HG02884 (cell line): ENCODE results near the gene RPTOR.

Experiments used
- ATAC-seq: cut with Tn5 transposase; IDR thresholded peaks from one replicate; pipeline ENCODE4 v1.9.1; 2021; ENCODE audit warnings: mild to moderate bottlenecking, moderate library complexity; ENCODE audit not compliant: unreplicated experiment

RPTOR gene

DNA sequence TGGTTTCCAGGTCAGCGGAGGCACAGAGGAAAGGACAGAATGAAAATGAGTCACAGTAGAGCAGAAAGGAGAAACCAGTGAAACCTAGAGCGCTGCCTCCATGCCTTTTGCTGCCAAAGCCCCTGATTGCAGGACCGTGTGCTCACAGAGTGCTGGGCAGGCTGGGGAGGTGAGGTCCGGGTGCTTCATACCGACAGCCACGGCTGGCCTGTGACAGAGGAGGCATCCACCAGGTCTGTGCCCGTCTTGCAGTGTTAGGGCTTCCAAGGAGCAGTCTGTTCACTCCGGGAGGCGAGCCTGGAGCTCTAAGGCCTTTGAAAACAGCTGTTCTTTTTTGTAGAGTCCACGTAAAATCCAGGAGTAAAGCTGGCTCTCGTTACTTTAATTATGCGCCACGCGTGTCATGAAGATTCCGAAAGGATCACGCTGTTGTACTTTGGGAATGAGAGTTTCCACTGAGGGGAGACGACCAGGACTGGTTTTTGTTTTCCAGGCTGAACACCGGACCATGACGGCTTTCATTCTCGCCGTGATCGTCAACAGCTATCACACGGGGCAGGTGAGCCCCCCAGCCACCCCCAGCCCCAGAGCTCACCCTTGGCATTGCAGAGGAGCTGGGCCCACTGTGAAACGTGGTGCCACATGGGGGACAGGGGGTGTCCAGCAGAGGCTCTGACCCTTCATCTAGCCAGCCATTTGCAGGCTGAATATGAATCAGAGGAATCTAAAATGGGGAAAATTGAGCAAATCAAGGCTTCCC lies 338.5 kb downstream of the RPTOR start:
- no peak for ATAC-seq

DNA sequence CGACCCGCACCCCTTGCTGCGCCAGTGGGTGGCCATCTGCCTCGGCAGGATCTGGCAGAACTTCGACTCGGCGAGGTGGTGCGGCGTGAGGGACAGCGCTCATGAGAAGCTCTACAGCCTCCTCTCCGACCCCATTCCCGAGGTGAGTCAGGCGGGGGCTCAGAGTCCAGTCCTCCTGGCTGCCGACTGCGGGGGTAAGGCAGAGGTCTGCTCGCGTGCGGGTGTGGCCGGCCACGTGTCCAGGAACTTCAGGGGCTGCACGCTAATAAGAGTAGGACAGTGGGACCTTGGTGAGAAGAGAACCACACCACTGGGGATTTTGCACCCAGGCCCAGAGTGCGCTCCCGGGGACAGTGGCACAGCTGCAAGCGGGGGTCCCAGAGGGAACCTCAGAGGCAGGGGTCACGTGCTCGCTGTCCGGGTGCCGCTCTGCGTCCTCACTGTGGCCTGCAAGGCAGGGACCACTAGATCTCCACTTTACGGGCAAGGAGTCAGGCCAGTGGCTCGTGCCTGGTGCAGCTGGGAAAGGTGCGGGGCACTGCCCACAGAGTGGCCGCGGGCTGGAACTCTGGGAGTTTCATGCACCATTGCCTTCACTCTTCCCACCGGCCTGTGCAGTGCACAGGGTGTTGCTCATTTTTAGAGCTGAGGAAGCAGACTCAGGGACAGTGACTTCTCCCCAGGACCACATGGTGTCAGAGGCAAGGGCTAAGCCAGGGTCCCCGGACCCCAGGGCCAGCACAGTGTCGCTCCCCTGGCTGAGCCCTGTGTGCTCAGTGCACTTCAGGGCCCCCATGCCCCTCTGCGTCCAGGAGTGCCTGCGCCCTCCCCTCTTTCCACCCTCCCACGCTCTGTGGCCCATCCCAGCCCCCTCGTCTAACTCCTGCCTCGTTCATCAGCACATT lies 339.4 kb downstream of the RPTOR start:
- no peak for ATAC-seq

DNA sequence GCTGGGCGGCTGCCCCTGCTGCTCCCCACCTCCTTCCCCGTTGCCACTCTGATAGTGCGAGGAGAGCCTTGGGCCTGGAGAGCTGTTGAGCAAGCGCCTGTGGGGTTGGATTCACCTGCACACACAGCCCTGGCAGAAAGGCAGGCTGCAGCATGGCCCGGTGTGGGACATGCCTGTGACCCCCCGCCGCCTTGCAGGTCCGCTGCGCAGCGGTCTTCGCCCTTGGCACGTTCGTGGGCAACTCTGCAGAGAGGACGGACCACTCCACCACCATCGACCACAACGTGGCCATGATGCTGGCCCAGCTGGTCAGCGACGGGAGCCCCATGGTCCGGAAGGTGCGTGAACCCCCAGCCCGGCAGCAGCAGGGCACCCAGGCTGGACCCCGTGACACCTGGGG lies 340.2 kb downstream of the RPTOR start:
- no peak for ATAC-seq

DNA sequence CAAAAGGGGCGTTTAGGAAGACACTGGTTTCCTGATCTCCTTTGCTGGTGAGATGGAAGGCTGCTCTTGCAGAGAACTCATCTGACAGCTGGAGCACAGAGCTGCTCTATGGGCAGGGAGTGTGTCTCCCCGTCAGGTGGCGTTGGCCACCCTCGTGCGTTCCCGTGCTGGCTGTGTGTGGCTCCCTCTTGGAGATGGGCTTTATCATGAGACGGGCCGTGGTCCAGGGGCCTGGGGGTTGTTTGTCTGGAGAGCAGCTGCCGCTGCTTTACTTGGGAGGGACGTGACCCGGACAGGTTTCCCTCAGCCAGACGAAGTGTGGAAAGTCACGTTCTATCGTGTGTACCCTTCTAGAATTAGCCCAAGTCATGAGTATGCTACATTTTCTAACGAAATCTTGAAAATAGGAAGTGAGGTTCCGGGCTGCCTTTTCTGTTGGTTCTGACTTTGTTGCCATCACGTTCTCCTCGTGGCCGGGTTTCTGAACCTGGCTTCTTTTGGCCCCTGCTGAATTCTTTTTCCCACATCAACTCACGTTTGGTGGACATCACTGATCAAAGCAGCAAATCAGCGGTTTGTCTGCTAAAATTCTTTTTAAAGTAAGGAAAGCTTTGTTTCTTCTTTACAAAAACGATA lies 341.4 kb downstream of the RPTOR start:
- no peak for ATAC-seq

DNA sequence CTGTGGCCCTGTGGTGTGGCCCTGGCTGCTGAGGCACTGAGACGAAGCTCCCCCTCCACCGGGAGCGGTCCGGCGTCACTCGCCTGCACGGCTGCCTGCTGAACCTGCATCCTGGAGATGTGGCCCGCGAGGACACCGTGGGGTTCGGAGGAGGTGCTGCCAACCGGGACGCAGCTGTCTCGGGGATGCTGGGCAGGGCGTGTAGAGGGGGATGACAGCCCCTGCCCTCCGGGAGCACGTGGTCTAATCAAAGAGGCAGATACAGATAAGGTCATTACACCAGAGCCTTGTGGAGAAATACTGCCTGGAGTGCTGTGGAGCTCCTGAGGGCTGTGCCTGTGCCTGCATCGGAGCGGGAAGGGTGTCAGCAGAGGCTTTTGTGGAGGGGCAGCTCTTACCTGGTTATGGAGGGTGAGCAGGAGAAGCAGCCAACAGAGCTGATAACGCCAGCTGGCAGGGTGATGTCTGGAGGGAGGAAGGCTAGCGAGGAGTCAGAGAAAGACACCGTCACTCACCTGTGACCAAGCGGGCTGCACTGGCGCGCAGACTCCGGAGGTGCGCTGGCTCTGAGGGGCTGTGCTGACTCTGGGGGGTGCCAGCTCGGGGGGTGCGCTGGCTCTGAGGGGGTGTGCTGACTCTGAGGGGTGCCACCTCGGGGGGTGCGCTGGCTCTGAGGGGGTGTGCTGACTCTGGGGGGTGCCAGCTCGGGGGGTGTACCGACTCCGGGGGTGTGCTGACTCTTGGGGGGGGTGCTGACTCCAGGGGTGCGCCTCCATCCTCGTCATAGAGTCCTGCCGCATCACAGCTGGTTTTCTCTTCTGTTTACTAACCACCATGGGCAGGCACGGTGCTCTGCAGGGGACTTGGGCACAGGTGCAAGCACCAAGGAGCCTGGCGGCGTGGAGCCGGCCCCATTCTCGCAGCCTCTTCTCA lies 342.3 kb downstream of the RPTOR start:
- ATAC-seq, result no peak

DNA sequence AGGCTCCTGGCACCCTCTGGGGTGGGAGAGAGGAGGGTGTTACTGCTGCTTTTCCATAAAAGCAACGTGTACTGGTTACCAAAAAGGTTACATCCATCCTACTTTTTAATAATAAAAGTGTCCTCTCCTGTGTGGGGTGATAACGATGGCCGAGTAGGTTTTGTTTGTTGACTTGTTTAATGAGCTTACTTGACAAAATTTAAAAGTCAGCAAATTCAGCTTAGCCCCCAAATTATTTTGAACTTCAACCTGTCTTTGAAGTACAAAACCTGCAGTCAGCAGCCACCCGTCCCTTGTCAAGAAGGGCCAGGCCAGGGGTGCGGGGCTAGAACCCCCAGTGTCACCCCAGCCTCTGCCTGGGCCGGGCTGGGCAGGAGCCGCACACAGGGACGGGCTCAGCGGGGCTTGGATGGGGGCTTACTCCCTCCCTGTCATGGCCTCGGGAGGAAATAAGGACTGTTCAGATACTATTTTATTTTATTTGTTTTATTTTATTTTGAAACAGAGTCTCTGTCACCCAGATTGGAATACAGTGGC lies 343.1 kb downstream of the RPTOR start:
- ATAC-seq, result no peak

DNA sequence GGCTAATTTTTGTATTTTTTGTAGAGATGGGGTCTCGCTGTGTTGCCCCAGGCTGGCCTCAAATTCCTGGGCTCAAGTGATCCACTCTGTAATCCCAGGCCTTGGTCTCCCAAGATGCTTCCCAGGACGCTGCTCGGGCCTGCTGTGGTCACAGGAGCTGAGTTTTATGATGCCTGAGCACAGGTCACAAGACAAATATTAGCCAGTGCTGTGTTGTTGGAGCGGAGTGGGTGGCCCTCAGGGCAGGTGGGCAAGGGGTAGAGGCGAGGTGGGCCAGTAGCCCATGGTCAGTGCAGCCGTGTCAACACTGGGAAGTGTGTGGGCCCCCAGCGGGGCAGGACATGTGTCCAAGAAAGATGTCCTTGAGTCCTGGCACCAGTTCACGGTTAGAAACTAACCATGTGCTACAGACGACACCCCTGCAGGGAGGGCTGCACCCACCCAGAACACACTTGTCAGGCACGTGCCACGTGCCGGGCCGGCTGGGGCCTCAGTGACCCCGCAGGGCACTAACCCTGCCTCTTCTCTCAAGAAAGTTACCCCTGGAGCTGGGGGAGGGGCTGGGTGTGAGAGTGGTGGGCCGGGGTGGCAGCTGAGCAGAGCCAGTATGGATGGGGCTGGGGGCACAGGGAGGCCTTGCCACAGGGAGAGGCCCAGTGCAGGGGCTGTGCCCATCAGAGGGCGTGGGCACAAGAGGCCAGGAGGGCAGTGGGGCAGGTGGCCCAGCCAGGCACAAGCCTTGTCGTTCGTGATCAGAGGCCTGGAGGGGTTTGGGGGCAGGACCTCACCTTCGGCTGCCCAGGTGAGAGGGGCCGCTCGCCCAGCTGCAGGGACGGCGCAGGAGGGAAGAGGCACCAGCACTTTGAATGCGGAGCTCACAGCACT lies 343.9 kb downstream of the RPTOR start:
- ATAC-seq, result no peak

DNA sequence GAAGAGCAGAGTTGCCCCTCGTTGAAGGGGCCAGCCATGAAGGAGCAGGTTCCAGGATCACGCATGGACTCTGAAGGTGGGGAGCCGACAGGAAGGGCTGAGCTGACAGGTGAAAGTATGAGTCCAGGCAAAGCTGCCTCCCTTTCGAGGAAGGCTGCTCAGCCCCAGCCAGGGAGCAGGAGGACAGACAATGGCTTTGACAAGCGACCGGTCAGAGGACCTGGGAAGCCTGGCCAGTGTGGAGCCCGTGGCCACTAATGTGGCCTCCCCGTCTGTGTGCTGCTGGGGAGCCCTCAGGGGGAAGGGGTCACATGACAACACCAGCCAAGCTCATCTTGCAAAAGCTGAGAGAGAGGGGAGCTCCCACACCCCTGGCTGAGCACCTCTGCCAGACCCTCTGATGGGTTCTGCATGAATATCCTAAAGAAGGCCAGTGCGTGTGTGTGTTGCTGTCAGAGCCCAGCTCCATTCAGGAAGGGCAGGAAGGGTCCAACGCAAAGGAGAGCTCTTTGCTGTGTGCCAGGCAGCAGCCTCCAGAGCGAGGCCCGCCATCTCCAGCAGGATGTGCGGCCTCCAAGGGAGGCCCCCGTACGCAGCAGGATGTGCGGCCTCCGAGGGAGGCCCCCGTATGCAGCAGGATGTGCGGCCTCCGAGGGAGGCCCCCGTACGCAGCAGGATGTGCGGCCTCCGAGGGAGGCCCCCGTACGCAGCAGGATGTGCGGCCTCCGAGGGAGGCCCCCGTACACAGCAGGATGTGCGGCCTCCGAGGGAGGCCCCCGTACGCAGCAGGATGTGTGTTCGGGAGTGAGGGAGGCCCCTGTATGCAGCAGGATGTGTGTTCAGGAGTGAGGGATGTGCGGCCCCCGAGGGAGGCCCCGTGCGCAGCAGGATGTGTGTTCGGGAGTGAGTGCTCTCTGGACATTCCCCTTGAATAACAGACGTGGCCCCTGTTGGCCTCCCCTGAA lies 344.9 kb downstream of the RPTOR start:
- no peak for ATAC-seq

DNA sequence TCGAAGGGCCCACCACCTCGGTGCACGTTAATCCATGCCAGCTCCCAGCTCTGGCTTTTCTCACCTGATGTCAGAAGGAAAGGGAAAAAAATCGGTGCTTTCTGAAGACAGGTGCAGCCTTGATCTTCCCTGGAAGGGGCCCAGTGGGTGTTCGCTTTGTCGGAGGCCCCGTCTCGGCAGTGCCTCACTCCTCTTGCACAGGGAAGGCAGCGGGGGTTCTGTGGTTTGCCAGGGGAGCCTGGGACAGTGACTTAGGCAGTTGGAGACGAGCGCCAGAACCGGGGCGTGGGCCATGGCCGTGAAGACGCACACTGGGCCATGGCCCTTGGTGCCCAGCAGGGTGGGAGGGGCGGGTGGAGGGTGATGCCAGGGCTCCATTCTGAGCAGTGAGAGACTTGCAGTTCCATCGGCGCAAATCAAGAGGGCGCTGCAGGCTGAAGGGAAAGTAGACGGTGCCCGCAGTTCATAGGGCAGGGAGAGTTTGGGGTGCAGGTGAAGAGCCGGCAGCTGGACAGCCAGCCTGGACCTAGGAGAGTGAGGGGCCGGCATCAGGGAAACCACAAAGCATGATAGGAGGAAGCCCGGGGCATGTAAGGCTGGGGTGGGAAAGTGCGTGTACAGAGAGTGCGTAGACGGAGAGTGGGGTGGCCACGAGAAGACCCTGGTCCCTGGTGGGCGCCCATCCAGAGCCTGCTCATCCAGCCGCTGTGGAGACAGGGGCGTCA lies 345.7 kb downstream of the RPTOR start:
- no peak for ATAC-seq

DNA sequence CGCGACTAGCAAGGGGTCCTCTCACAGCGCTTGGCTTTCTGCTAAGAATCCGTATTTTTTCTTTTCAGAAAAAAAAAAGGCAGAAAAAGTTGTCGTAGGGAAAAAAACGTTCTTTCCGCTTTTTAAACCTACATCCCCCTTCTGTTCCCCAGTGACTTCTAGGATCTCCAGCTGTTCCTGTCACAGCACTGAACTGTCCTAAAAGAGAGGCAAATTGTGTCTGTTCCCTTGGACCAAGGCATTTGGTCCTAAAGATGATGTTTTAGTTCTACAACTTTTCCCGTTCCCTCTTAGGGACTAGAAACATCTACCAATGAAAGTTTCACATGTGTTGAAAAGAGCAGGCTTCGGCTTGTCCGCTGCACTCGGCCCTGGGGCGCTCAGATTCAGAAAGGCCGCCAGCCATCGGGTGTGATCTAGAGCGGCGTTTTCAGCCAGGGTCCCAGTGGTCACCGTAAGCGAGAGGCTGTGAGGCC lies 346.3 kb downstream of the RPTOR start:
- no peak for ATAC-seq

DNA sequence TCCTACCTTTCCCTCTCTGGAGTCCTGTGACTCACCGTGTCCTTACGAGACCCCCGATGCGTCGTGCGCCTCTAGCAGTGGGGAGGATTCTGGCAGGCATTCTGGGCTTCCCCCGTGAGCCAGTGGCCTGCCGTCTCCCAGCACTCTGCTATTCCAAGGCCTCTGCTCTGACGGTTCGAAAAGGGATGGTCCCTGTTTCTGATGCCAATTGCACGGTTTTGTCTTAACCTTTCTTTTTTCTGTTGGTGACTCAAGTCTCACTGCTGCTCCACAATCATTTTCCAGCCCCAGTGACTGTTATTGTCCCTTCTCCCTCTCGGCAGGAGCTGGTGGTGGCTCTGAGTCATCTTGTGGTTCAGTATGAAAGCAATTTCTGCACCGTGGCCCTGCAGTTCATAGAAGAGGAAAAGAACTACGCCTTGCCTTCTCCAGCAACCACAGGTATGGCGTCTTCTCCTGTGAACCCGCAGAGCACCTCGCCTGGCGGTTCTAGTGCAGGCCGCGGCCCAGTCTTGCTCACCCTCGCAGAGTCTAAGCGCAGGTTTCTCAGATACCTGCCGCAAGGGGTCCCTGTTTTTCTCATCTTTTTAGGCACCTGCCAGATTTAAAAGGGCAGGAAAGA lies 346.9 kb downstream of the RPTOR start:
- no peak for ATAC-seq

DNA sequence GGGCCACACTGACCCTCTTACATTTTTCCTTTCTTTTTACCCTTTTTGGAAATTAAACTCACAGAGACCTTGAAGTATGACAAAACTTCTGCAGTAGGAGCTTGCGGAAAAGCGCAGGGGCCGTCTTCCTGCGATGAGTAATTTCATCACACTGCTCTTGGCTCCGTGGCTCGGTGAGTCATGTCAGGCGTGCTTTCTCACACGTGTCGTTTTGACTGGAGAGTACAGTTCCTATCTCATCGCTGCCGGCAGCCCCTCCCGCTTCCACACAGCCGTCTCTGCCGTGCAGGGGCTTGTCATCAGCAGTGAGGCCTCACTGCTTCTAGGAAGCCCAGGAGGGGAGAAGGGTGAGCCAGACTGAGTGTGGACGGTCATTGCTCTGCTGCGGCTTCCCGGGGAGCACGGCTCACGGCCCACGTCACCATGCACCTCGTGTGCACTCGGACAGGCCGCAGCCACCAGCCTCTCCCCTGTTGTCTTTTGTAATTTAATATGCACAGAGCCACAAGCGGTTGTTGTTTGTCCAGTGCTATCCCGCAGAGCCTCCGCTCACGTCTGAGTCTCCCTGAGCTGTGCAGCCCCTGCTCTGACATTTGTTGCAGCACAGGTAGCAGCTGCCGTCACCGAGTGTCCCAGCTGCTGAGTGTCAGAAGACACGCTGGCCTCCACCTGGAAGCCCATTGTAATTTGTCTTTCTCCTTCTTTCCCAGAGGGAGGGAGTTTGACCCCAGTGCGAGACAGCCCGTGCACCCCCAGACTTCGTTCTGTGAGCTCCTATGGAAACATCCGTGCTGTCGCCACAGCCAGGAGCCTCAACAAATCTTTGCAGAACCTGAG lies 347.6 kb downstream of the RPTOR start:
- ATAC-seq, result no peak

DNA sequence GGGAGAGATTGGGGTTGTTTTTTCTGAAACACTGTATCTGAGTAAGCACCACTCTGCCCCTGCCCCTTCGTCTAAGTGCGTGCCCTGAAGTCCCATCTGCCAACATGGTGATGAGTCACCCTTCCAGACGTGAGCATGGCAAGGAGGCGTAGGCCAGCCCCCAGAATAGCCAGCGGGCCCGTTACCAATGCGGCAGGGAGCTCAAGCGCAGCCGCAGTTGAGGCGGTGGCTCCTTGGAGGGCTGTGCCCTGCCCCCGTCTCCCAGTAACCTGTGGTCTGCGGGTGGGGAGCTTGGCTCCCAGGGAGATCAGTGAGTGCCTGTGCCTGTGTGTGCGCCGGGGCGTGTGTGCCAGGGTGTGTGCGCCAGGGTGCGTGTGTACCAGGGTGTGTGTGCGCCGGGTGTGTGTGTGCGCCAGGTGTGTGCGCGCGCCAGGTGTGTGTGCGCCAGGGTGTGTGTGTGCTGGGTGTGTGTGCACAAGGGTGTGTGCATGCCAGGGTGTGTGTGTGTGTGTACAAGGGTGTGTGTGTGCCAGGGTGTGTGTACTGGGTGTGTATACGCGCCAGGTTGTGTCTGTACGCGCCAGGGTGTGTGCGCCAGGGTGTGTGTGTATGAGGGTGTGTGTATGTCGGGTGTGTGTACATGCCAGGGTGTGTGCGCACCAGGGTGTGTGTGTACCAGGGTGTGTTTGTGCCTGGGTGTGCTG lies 348.4 kb downstream of the RPTOR start:
- ATAC-seq, result no peak

DNA sequence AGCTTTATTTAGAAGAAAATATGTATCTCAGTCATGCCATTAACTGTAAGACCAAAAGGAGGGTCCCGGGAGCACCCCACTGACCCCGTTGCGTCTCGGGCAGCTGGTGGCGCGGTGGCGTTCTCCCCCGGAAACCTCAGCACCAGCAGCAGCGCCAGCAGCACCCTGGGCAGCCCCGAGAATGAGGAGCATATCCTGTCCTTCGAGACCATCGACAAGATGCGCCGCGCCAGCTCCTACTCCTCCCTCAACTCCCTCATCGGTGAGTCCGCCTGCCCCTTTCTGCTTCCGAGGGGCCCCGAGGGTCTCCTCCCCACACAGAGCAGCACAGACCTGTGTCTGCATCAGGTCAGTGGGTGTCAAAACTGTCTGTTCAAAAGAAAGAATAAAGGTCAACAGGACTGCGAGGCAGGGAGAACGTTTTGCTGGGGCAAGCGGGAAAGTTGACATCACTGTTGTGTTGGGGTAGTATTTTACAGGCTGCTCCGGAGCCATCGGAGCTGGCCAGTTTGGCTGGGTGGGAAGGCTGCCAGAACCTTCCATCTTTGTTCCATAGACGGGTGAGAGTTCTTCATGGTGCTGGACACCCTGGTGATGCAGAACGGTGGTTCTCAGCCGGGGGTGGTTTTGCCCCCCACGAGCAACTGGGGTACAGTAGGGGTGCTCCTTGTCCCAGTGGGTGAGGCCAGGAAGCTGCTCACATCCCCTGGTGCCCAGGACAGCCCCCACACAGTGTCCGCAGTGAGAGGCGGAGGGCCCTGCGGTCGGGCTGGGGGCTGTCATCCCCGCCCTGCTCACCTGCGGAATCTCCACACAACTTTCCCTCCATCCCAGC lies 349.2 kb downstream of the RPTOR start:
- no peak for ATAC-seq

DNA sequence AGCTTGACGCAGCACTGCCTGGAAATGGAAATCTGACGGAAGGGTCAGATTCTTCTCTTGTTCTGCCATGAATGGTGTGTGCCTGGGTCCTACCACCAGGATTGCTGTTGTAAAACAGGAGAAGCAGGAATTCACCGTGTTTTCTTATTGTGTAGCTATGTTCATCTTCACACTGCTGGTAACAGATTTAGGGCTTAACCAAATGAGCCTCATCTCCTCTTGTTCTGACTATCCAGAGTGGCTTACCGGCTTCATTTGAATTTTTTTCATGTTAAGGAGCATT lies 349.7 kb downstream of the RPTOR start:
- no peak for ATAC-seq
